ENCODE data around the gene NMNAT2.
"Not testable (repeated sequence)": the region's sequence is repeated elsewhere in the genome, so short reads cannot be mapped to it uniquely, and the experiment has no call there.

Gene NMNAT2

DNA sequence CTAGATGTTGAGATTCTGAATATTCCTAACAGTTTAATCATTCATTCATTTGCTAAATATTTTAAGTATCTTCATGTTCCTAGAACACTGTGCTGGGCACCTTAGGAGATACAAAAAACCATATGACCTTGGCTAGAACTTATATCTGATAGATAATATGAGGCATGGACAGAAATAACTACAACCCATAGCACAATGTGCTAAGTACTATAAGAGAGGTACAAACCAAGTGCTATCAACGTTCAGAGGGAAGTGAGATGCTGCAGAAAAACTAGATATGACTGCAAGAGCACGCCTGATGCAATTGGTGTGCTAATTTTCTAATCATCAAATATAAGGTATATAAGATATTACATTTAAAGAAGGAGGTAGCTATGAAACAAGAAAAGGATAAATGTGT, 10.7 kb downstream of the NMNAT2 start:
- no peak for DNase-seq (ENCODE audit: low read depth)
- no peak for TF ChIP-seq CTCF (IDR thresholded peaks at IDR 0.05; ENCODE audit: insufficient read depth, low read depth, low read length, missing control alignments)
- no peak overlapping the region for H3K4me3 ChIP-seq (ENCODE audit: low read length)

- TF ChIP-seq CTCF (IDR thresholded peaks at IDR 0.05; ENCODE audit: insufficient read depth, low read depth, low read length, missing control alignments): no peak
- DNase-seq (ENCODE audit: low read depth): no peak
- H3K4me3 ChIP-seq (ENCODE audit: low read length): no peak overlapping the region
These were observed 13.7 kb downstream of the NMNAT2 start for GRCh38 chr1:183404476-183404875.

DNA sequence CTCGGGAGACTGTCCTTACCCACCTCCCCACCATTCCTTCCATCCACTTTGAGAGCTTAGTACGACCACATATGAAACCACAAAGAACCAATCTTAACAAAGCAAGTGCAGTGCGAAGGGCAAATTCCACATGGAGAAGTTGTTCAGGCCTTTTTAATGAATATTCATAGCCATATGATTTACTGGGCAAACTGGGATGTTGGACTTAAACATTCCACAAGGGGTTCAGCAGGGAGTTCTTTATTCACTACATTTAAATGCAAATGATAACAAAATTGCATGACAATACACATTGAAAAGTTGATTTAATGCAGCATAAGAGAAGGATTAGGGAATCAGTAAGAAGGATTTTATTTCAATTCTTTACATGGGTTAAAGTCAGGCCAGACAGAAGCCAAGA, 14.7 kb downstream of the NMNAT2 start:
- H3K4me3 ChIP-seq (ENCODE audit: low read length): no peak overlapping the region
- TF ChIP-seq CTCF (IDR thresholded peaks at IDR 0.05; ENCODE audit: insufficient read depth, low read depth, low read length, missing control alignments): no peak
- DNase-seq (ENCODE audit: low read depth): no peak

- H3K4me3 ChIP-seq (ENCODE audit: low read length); DNase-seq (ENCODE audit: low read depth): not testable (repeated sequence)
These were observed 16.6 kb downstream of the NMNAT2 start for GRCh38 chr1:183401565-183401964.

GRCh38 chr1:183394435-183394834, 23.7 kb downstream of the NMNAT2 start:
- no peak for TF ChIP-seq CTCF (IDR thresholded peaks at IDR 0.05; ENCODE audit: insufficient read depth, low read depth, low read length, missing control alignments)
- no peak for DNase-seq (ENCODE audit: low read depth)
- no peak overlapping the region for H3K4me3 ChIP-seq (ENCODE audit: low read length)

DNA sequence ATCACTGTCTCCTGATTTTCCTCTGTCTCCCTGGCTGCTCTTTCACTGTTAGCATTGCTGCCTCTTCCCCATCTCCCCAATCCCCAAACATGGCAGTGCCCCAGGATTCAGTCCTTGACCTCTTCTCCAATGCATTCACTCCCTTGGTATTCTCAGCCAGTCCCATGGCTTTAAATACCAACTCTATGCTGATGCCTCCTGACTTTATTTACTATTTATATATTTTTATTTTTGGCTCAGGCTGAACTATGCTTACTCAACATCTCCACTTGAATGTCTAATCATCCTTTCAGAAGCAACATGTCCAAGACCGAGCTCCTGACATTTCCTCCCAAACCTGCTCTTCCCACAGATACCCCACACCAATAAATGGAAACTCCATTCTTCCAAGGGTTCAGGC, 26.3 kb downstream of the NMNAT2 start:
- no peak for DNase-seq (ENCODE audit: low read depth)
- no peak for TF ChIP-seq CTCF (IDR thresholded peaks at IDR 0.05; ENCODE audit: insufficient read depth, low read depth, low read length, missing control alignments)
- H3K4me3 ChIP-seq (ENCODE audit: low read length): no peak overlapping the region

- no peak for DNase-seq (ENCODE audit: low read depth)
- no peak overlapping the region for H3K4me3 ChIP-seq (ENCODE audit: low read length)
- no peak for TF ChIP-seq CTCF (IDR thresholded peaks at IDR 0.05; ENCODE audit: insufficient read depth, low read depth, low read length, missing control alignments)
These were observed 27.6 kb downstream of the NMNAT2 start for GRCh38 chr1:183390561-183390960.

DNA sequence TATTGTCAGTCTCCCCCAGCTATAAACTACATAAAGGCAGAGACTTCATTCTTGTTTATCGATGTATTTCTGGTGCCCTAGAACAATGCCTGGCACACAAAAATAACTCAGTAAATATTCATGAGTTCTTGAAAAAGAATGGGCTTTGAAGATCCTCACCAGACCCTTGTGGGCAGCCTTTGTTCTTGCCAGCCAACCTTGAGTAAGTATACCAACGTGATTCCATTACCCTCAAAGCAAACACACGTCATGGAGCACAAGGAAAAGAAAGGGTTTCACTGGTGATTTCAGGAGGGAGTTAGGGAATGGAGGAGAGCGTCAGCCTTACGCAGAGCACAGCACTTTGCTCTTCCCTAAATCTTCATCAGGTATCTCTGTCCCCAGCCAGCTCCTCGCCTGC, 29.4 kb downstream of the NMNAT2 start:
- H3K4me3 ChIP-seq (ENCODE audit: low read length): no peak overlapping the region
- no peak for DNase-seq (ENCODE audit: low read depth)
- no peak for TF ChIP-seq CTCF (IDR thresholded peaks at IDR 0.05; ENCODE audit: insufficient read depth, low read depth, low read length, missing control alignments)

All from epithelial cell of esophagus (primary cell).